Breast epithelium (tissue), 4 donors: Measurements from ENCODE around the gene HEPACAM. TPM values are rescaled to one million over a fixed set of nuclear protein-coding genes. Genes with fewer than 3 reads are reported as not detected.

Experiments
- DNase-seq, 2 donors: peaks; one replicate each; pipeline ENCODE4 v3.0.0-alpha.2; 2019; ENCODE audit warnings: low spot score in 2 of 2
- H3K27ac ChIP-seq, 2 donors: fragments of 200-600 bp; sonication (generic) in 1 of 2; one replicate each; pipeline ENCODE4 v1.5.1; 2016 to 2019; ENCODE audit warnings: mild to moderate bottlenecking in 1 of 2
- H3K27me3 ChIP-seq, 2 donors: fragments of 200-600 bp; sonication (generic) in 1 of 2; one replicate each; pipeline versions ENCODE4 v1.5.1 to v1.6.0; 2017 to 2019; ENCODE audit warnings: control low read depth in 1 of 2, mild to moderate bottlenecking in 1 of 2
- H3K36me3 ChIP-seq: fragments of 200-600 bp; one replicate; pipeline ENCODE4 v1.5.1; 2019
- H3K4me1 ChIP-seq, 2 donors: fragments of 200-600 bp; sonication (generic); one replicate each; pipeline ENCODE4 v1.5.1; 2016 to 2019; ENCODE audit warnings: control low read depth in 1 of 2
- H3K4me3 ChIP-seq, 3 donors: fragments of 200-600 bp; sonication (generic); 1 replicate in 2 of 3; 2 replicates in 1 of 3; pipeline ENCODE4 v1.5.1; 2016 to 2019; ENCODE audit warnings: mild to moderate bottlenecking in 3 of 3, moderate library complexity in 2 of 3
- H3K9me3 ChIP-seq, 2 donors: fragments of 200-600 bp; sonication (generic) in 1 of 2; one replicate each; pipeline ENCODE4 v1.5.1; 2016 to 2019; ENCODE audit warnings: control low read depth in 1 of 2
- CTCF ChIP-seq, 3 donors: fragments of 450-650 bp; IDR thresholded peaks; one replicate each; pipeline ENCODE4 v1.5.1; 2016 to 2017; ENCODE audit warnings: antibody characterized with exemption in 3 of 3, mild to moderate bottlenecking in 3 of 3, moderate library complexity in 3 of 3
- POLR2A ChIP-seq: fragments of 450-650 bp; IDR thresholded peaks from one replicate; pipeline ENCODE4 v1.6.1; 2016; ENCODE audit warnings: antibody characterized with exemption, mild to moderate bottlenecking, moderate library complexity
- POLR2AphosphoS5 ChIP-seq, 3 donors: sonication (generic); formaldehyde crosslinking; IDR thresholded peaks; one replicate each; pipeline ENCODE4 v1.6.1; 2017; ENCODE audit warnings: antibody characterized with exemption in 3 of 3
- intact Hi-C: fragments of 100-400 bp; cut with DNase I; formaldehyde crosslinking; loops from one replicate; pipeline ENCODE4 v1.15.1; 2023; ENCODE audit warnings: low total_unique reads
- total RNA-seq, 3 donors: library from RNA; depleted of rRNA; stranded (reverse); fragments of >200 nt; gene quantifications; one replicate each; pipeline ENCODE4 v1.1.0, GENCODE V29; 2016

The HEPACAM gene
- total RNA-seq, 3 donors from 2014 or later = 2.3 to 25.4 (median 6.1) TPM

DNA sequence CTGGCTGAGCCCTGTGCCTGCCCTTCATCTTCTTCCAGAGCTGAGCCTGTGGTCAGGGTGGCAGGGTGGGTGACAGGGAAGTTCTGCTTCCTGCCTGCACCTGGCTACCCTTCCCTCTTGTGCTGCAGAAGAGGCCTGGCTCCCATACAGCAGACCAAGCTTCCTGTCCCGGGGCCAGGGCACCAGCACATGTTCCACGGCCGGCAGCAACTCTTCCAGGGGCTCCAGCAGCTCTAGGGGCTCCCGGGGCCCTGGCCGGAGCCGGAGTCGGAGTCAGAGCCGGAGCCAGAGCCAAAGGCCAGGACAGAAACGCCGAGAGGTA lies 55.6 kb downstream of the HEPACAM start:
- Histone ChIP-seq H3K36me3 (no peaks in the 10 kb centered on the region), H3K27me3 (no peaks in the 10 kb centered on the region), H3K27ac (peak overlapping the region in 1 of 2 donors; percentile 12), H3K4me3 (no peak overlapping the region), H3K9me3 (no peaks in the 10 kb centered on the region), H3K4me1 (no peaks in the 10 kb centered on the region)
- intact Hi-C loops = no loop called here
- DNase-seq = no peak
- TF ChIP-seq POLR2A (no peak), POLR2AphosphoS5 (IDR thresholded peaks at IDR 0.05) (no peak), CTCF (IDR thresholded peaks at IDR 0.05) (no peak)

GRCh38 chr11:124879493-124880289 lies 56.2 kb downstream of the HEPACAM start:
- Histone ChIP-seq H3K9me3 (no peaks in the 10 kb centered on the region), H3K4me1 (no peaks in the 10 kb centered on the region), H3K27ac (peak overlapping the region in 1 of 2 donors; percentile 12), H3K27me3 (no peaks in the 10 kb centered on the region), H3K36me3 (no peaks in the 10 kb centered on the region), H3K4me3 (no peak overlapping the region)
- intact Hi-C loops = loop anchor here (5.0 kb wide), 1 partner anchor 87 kb away; no protein-coding TSS in a partner anchor
- TF ChIP-seq POLR2A = no peak
- TF ChIP-seq POLR2AphosphoS5 (IDR thresholded peaks at IDR 0.05) = no peak
- TF ChIP-seq CTCF (IDR thresholded peaks at IDR 0.05) = no peak
- no peak for DNase-seq

- Histone ChIP-seq H3K9me3 (no peaks in the 10 kb centered on the region), H3K27me3 (peaks cover 0 to 3% of the 10 kb centered on the region in 2 donors), H3K4me1 (no peaks in the 10 kb centered on the region), H3K36me3 (no peaks in the 10 kb centered on the region), H3K4me3 (no peak overlapping the region), H3K27ac (no peak overlapping the region)
- intact Hi-C loops = loop anchor here (5.0 kb wide), 1 partner anchor 87 kb away; no protein-coding TSS in a partner anchor
- TF ChIP-seq POLR2AphosphoS5 (IDR thresholded peaks at IDR 0.05) = no peak
- no peak for TF ChIP-seq POLR2A
- TF ChIP-seq CTCF (IDR thresholded peaks at IDR 0.05) = no peak
- DNase-seq = no peak
Observed at GRCh38 chr11:124878759-124879492, 56.9 kb downstream of the HEPACAM start.

GRCh38 chr11:124877910-124878758 lies 57.7 kb downstream of the HEPACAM start:
- Histone ChIP-seq H3K27ac (no peak overlapping the region), H3K27me3 (peaks cover under 1 to 10% of the 10 kb centered on the region in 2 donors), H3K9me3 (no peaks in the 10 kb centered on the region), H3K4me3 (peak overlapping the region; percentile 46 to 88 (median 66)), H3K4me1 (no peaks in the 10 kb centered on the region), H3K36me3 (no peaks in the 10 kb centered on the region)
- intact Hi-C loops = loop anchor here (5.0 kb wide), 1 partner anchor 86 kb away; no protein-coding TSS in a partner anchor
- TF ChIP-seq POLR2A = no peak
- no peak for TF ChIP-seq CTCF (IDR thresholded peaks at IDR 0.05)
- TF ChIP-seq POLR2AphosphoS5 (IDR thresholded peaks at IDR 0.05) = no peak
- no peak for DNase-seq
